B cell (primary cell): ENCODE results near the gene MAN2B1. TPM values are rescaled to one million over a fixed set of nuclear protein-coding genes. Genes with fewer than 3 reads are reported as not detected.

Experiments used
- ATAC-seq: fragments of 200-7000 bp; cut with Tn5 transposase; one replicate; pipeline ENCODE4 v1.10.0; 2021; ENCODE audit warnings: low read depth, mild to moderate bottlenecking, moderate number of reproducible peaks, moderate library complexity
- CTCF ChIA-PET: fragments of 350-600 bp; sonication (Branson Sonifier 250); formaldehyde crosslinking; loops from one replicate; lab custom pipeline; 2021; ENCODE audit warnings: antibody characterized with exemption, inconsistent platforms; lab: Charles Lee
- POLR2A ChIA-PET: fragments of 350-600 bp; sonication (Branson Sonifier 250); formaldehyde crosslinking; loops from one replicate; lab custom pipeline; 2021; ENCODE audit warnings: antibody characterized with exemption; lab: Charles Lee
- DNase-seq: peaks from one replicate; pipeline ENCODE4 v3.0.0; 2013
- H2AFZ ChIP-seq: 2 replicates; pipeline ENCODE4 v1.6.1; 2012; ENCODE audit warnings: mild to moderate bottlenecking, low read depth, low read length; ENCODE audit not compliant: insufficient read depth, poor library complexity, severe bottlenecking
- H3K27ac ChIP-seq, 2 donors: 1 replicate in 1 of 2; 2 replicates in 1 of 2; pipeline ENCODE4 v1.5.1; 2012 to 2013; ENCODE audit warnings: low read length in 2 of 2, mild to moderate bottlenecking in 2 of 2, moderate library complexity in 1 of 2
- H3K27me3 ChIP-seq, 4 experiments: fragments of 200-600 bp in 1 of 4; sonication (generic) in 1 of 4; replicated peaks in 1 of 4; 1 replicate in 2 of 4; 2 replicates in 2 of 4; pipeline versions ENCODE4 v1.6.1 to v1.7.0; 2013 to 2016; ENCODE audit warnings: low read length in 3 of 4, mild to moderate bottlenecking in 2 of 4, mixed read lengths in 1 of 4, moderate library complexity in 1 of 4; ENCODE audit not compliant: insufficient read depth in 4 of 4, control insufficient read depth in 3 of 4; ENCODE audit errors: control extremely low read depth in 1 of 4
- H3K36me3 ChIP-seq, 2 experiments: replicated peaks in 1 of 2; 1 replicate in 1 of 2; 2 replicates in 1 of 2; pipeline versions ENCODE4 v1.6.1 to v1.7.1; 2013; ENCODE audit warnings: low read length in 1 of 2; ENCODE audit not compliant: insufficient read depth in 2 of 2, control insufficient read depth in 1 of 2; ENCODE audit errors: control extremely low read depth in 1 of 2, extremely low read depth in 1 of 2
- H3K4me1 ChIP-seq, 2 donors: fragments of 200-600 bp in 1 of 2; sonication (generic) in 1 of 2; 1 replicate in 1 of 2; 2 replicates in 1 of 2; pipeline versions ENCODE4 v1.5.1 to v1.6.1; 2013 to 2017; ENCODE audit warnings: low read length in 2 of 2; ENCODE audit not compliant: control insufficient read depth in 2 of 2, insufficient read depth in 2 of 2
- H3K4me2 ChIP-seq: replicated peaks from 2 replicates; pipeline ENCODE3; 2012; ENCODE audit warnings: mild to moderate bottlenecking, low read depth, low read length; ENCODE audit not compliant: poor library complexity, severe bottlenecking
- H3K4me3 ChIP-seq, 5 experiments: fragments of 200-600 bp in 1 of 5; sonication (generic) in 1 of 5; 1 replicate in 3 of 5; 2 replicates in 2 of 5; pipeline versions ENCODE4 v1.5.1 to v1.7.0; 2011 to 2016; ENCODE audit warnings: low read length in 4 of 5, mild to moderate bottlenecking in 4 of 5, low read depth in 2 of 5, control low read depth in 1 of 5, moderate library complexity in 1 of 5; ENCODE audit not compliant: insufficient read depth in 1 of 5; ENCODE audit errors: control extremely low read depth in 1 of 5, extremely low read depth in 1 of 5
- H3K79me2 ChIP-seq: fragments of 200-600 bp; sonication (generic); one replicate; pipeline ENCODE4 v1.6.0; 2016; ENCODE audit warnings: low read length; ENCODE audit not compliant: control insufficient read depth, insufficient read depth
- H3K9ac ChIP-seq: fragments of 200-600 bp; sonication (generic); 2 replicates; pipeline ENCODE4 v1.6.1; 2017; ENCODE audit warnings: mild to moderate bottlenecking, low read length, moderate library complexity
- H3K9me3 ChIP-seq, 3 donors: one replicate each; pipeline versions ENCODE4 v1.6.1 to v1.7.1; 2013; ENCODE audit warnings: low read length in 2 of 3; ENCODE audit not compliant: control insufficient read depth in 2 of 3, insufficient read depth in 1 of 3; ENCODE audit errors: control extremely low read depth in 1 of 3
- H4K20me1 ChIP-seq: 2 replicates; pipeline ENCODE4 v1.6.0; 2012; ENCODE audit warnings: mild to moderate bottlenecking, low read length; ENCODE audit not compliant: insufficient read depth, control insufficient read depth, poor library complexity, severe bottlenecking
- H3K27ac Mint-ChIP-seq: one replicate; pipeline ENCODE4 v1.8.0; 2021; ENCODE audit warnings: mixed read lengths
- H3K27me3 Mint-ChIP-seq: one replicate; pipeline ENCODE4 v1.8.0; 2021; ENCODE audit warnings: mixed read lengths
- H3K4me1 Mint-ChIP-seq: one replicate; pipeline ENCODE4 v1.8.0; 2021; ENCODE audit warnings: mixed read lengths
- H3K4me3 Mint-ChIP-seq: one replicate; pipeline ENCODE4 v1.8.0; 2021; ENCODE audit warnings: mixed read lengths
- H3K9me3 Mint-ChIP-seq: one replicate; pipeline ENCODE4 v1.8.0; 2022; ENCODE audit warnings: mixed read lengths; ENCODE audit not compliant: insufficient read depth
- CTCF ChIP-seq: fragments of 200-600 bp; IDR thresholded peaks from one replicate; pipeline ENCODE4 v1.8.0; 2022; ENCODE audit warnings: antibody characterized with exemption, mild to moderate bottlenecking
- EZH2 ChIP-seq: IDR thresholded peaks from 2 replicates; pipeline ENCODE4 v1.6.1; 2012; ENCODE audit warnings: borderline replicate concordance, low read depth, mild to moderate bottlenecking, moderate library complexity, low read length; ENCODE audit not compliant: insufficient read depth, poor library complexity, severe bottlenecking
- WGBS: methylation state at CpG from one replicate; pipeline ENCODE4 v1.1.5; 2013; ENCODE audit warnings: missing lambda C conversion rate; ENCODE audit not compliant: insufficient coverage; 5-methylcytosine and 5-hydroxymethylcytosine counted together
- intact Hi-C: fragments of 100-400 bp; cut with micrococcal nuclease; formaldehyde crosslinking; loops from one replicate; pipeline ENCODE4 v1.10.0; 2022
- polyA plus RNA-seq: library from polyadenylated mRNA; depleted of rRNA; stranded (reverse); fragments of >200 nt; gene quantifications from 2 replicates; pipeline ENCODE4 v1.2.3, GENCODE V29; 2012
- total RNA-seq, 2 donors: library from RNA; stranded (reverse); fragments of 120-200 nt in 1 of 2; gene quantifications; 1 replicate in 1 of 2; 2 replicates in 1 of 2; pipeline versions ENCODE4 v1.2.3 to v1.2.4, GENCODE V29; 2013 to 2022

MAN2B1 gene
- total and polyA plus RNA-seq, 2 donors (not counting 1 experiment from before 2014, with no cell fraction given), result 183 to 256 TPM

DNA sequence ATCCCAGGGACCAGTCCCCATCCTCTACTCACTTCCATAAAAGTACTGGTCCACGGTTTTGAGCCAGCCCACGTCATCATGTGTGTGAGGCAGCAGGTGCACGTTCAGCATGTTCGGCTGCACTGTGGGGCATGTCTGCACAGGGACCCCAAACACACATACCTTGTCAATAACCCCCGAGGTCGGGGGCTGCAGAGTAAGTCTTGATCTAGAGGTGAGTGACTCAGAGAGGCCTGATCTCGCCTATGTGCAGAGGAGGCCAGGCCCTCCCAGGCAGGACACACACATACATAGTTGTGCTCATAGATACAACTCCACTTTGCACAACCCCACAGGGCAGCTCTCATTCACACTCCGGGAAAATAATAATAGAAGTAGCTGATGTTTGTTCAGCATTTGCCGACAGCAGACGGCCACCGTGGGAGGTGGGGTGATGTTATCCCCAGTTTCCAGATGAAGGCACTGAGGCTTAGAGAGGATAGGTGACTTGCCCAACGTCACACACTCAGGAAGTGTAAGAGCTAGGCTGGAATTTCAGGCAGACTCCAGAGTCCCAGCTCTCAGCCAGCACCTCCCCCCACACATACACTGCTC lies 774 bp downstream of the MAN2B1 start:
- 0% methylated on average over 1 of the region's 12 CpGs for WGBS
- Histone ChIP-seq H3K4me1 (peaks cover 37 to 59% of the 10 kb centered on the region in 2 donors), H3K27me3 (no peaks in the 10 kb centered on the region), H3K9me3 (no peaks in the 10 kb centered on the region), H2AFZ (peak overlapping the region; percentile 79), H3K9ac (peak overlapping the region; percentile 97), H3K36me3 (peaks cover 0 to 45% of the 10 kb centered on the region in 2 experiments), H3K79me2 (peaks cover 91% of the 10 kb centered on the region), H3K4me3 (peak overlapping the region; percentile 84 to 99 (median 94)), H4K20me1 (peaks cover 36% of the 10 kb centered on the region), H3K27ac (peak overlapping the region; percentile 95 to 99), H3K4me2 (peak overlapping the region; percentile 88)
- peaks cover 67% of the 10 kb centered on the region for H3K4me1 Mint-ChIP-seq
- ATAC-seq (peak; percentile 28), DNase-seq (peak; percentile 78)
- POLR2A ChIA-PET, result interaction anchor here (0.5 to 3.7 kb wide), 14 partner anchors 13 to 265 kb away, joined by 3 to 16 read pairs (median 4); partner anchors contain the start of genes DHPS, FBXW9, ZNF490 and ZNF564
- no peaks in the 10 kb centered on the region for H3K9me3 Mint-ChIP-seq
- intact Hi-C loops, result loop anchor here (1.0 to 5.0 kb wide), 5 partner anchors 25 to 223 kb away; partner anchors contain the start of genes FBXW9, TNPO2 and ZNF443
- peak overlapping the region; percentile 97 for H3K27ac Mint-ChIP-seq
- H3K27me3 Mint-ChIP-seq, result no peaks in the 10 kb centered on the region
- TF ChIP-seq CTCF, result no peak
- no peak for TF ChIP-seq EZH2
- CTCF ChIA-PET, result interaction anchor here (0.7 to 3.2 kb wide), 8 partner anchors 11 to 183 kb away, joined by 3 to 14 read pairs (median 4); partner anchors contain the start of gene DHPS
- peak overlapping the region; percentile 98 for H3K4me3 Mint-ChIP-seq

DNA sequence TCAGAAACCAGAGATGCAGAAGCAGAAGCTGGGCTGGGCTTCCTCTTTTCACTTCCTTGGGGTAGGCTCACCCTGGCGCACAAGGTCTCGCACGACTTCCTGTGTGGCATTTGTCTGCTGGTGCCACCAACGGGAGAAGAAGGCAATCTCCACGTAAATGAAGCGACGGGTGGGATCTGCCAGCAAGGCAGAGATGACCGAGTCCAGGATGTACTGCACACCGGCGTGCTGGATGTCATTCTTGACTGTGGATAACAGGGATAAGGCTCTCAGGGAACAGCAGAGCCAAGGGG lies 1.3 kb downstream of the MAN2B1 start:
- TF ChIP-seq CTCF (no peak), EZH2 (no peak)
- Histone ChIP-seq H3K9ac (peak overlapping the region; percentile 97), H4K20me1 (peaks cover 37% of the 10 kb centered on the region), H3K27me3 (no peaks in the 10 kb centered on the region), H3K9me3 (no peaks in the 10 kb centered on the region), H3K36me3 (peaks cover 2 to 49% of the 10 kb centered on the region in 2 experiments), H3K79me2 (peaks cover 91% of the 10 kb centered on the region), H3K4me1 (peaks cover 32 to 53% of the 10 kb centered on the region in 2 donors), H3K4me2 (peak overlapping the region; percentile 88), H3K4me3 (peak overlapping the region; percentile 84 to 99 (median 94)), H2AFZ (no peak overlapping the region), H3K27ac (peak overlapping the region; percentile 95 to 99)
- peak overlapping the region; percentile 97 for H3K27ac Mint-ChIP-seq
- intact Hi-C loops, result loop anchor here (1.0 to 5.0 kb wide), 5 partner anchors 25 to 223 kb away; partner anchors contain the start of genes FBXW9, TNPO2 and ZNF443
- H3K9me3 Mint-ChIP-seq, result no peaks in the 10 kb centered on the region
- peak; percentile 92 for DNase-seq
- H3K4me1 Mint-ChIP-seq, result peaks cover 61% of the 10 kb centered on the region
- POLR2A ChIA-PET, result interaction anchor here (0.5 to 3.7 kb wide), 6 partner anchors 16 to 264 kb away, joined by 3 to 16 read pairs (median 4); partner anchors contain the start of genes ZNF490, ZNF564, ZNF791 and ZNF799
- H3K4me3 Mint-ChIP-seq, result peak overlapping the region; percentile 98
- ATAC-seq, result peak; percentile 67
- no peaks in the 10 kb centered on the region for H3K27me3 Mint-ChIP-seq
- WGBS, result 2% methylated on average over 10 of the region's 10 CpGs
- CTCF ChIA-PET, result interaction anchor here (0.7 to 3.2 kb wide), 4 partner anchors 17 to 102 kb away, joined by 3 to 14 read pairs (median 8); partner anchors contain the start of gene DHPS
